Dermis microvascular lymphatic vessel endothelial cell (primary cell): Measurements from ENCODE around the gene PCMTD2. TPM values are rescaled to one million over a fixed set of nuclear protein-coding genes. Genes with fewer than 3 reads are reported as not detected.
"Not testable (repeated sequence)": the region's sequence is repeated elsewhere in the genome, so short reads cannot be mapped to it uniquely, and the experiment has no call there.

Source experiments
- DNase-seq, 2 donors: peaks; one replicate each; pipeline versions ENCODE4 v3.0.0 to v3.0.0-alpha.2; 2010; ENCODE audit warnings: low read depth in 2 of 2
- total RNA-seq: library from RNA; depleted of rRNA; stranded (reverse); fragments of >200 nt; gene quantifications from 2 replicates; pipeline ENCODE4 v1.2.1, GENCODE V29; 2014

Gene PCMTD2
- total RNA-seq, 1 donor from 2014 or later: 49.3 TPM

DNA sequence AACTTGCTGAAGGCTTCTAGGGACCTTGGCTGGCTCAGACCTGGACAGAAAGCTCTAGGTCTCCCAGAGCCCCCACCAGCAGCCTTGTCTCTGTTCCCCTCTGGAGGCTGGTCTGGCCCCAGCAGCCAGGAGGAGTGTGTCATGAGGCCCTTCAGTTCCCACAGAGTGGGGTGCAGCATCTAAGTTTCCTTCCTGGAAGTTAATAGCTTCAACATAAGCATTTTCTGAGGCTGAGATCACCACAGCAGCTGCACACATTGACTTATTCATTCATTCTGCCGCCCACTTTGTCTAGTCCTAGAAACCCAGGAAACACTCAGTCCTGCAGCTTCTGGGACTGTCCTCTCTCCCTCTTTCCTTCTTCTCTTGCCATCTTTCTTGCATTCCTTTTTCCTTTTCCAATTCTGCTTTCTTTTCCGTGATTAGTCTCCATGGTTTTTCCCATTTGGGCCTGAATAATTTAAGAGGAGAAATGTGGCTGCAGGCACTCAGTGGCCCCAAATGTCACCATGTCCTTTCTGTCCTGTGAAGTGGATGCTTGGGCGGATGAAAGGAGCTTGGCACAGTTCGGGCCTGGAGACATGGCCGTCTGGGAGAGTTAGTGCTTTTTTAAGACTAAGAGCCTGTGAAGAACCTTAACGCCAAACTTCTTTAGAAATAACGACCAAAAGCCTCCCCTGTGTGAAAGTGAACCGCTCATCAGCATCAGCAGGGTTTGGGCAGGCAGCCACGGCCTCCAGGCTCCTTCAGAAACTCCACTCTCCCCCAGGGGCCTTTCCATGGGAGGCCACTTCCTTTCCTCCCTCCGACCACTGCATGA, 31.0 kb upstream of the PCMTD2 start:
- DNase-seq: peak in 1 of 2 donors; percentile 42

GRCh38 chr20:64225171-64225595, 30.4 kb upstream of the PCMTD2 start:
- DNase-seq: no peak

- DNase-seq: no peak
Observed at GRCh38 chr20:64225828-64226598, 29.5 kb upstream of the PCMTD2 start.

GRCh38 chr20:64226686-64227580, 28.6 kb upstream of the PCMTD2 start:
- DNase-seq: no peak

- no peak for DNase-seq
Observed at GRCh38 chr20:64228086-64228653, 27.4 kb upstream of the PCMTD2 start.

- no peak for DNase-seq
Observed at GRCh38 chr20:64228751-64229506, 26.6 kb upstream of the PCMTD2 start.

- no peak for DNase-seq
Observed at GRCh38 chr20:64229507-64230061, 26.0 kb upstream of the PCMTD2 start.

DNA sequence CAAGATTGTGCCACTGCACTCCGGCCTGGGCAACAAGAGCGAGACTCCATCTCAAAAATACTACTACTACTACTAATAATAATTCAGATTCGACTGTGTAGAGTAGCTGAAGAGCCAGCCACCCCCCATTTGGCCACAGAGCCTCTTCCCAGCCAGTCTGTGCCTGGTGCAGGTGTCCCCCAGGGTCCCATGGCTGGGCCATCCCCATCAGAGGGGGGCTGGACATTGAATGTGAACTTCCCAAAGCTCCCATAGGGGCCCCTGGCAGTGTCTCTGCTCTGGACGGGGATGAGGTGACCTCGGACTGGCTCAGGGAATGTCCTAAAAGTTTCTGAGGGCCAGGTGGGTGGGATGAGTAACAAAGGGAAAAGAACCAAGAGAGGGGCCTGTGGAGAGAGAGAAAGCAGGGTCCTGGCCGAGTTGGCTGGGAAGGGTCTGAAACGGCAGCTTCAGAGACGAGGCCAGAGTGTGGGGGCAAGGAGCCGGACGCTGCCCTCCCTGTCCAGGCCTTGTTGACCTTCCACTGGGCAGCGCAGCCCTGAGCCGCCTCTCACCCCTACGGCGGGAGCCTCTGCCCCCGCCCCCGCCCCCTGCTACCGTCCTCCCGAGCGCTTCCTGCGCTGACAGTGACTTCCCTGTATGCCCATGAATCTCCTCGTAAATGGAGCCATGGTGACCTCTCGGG, 24.9 kb upstream of the PCMTD2 start:
- DNase-seq: no peak

GRCh38 chr20:64231621-64232550, 23.7 kb upstream of the PCMTD2 start:
- no peak for DNase-seq

DNA sequence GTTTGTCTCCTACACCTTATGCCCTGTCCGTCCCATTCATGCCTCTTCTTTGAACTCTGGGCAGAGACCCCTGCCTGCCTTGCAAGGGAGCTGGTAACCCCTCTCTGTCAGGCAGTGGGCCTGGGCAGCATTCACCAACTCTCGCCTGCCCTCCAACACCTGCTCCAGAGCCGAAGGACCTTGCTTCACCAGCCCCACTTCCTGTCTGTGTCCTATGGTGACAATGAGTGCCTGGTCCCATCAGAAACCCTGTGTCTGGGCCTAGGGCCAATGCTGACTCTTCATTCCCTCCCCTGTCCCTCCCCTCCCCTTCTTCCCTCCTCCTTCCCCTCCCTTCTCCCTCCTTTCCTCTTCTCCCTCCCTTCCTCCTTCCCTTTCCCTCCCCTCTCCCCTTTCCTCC, 22.8 kb upstream of the PCMTD2 start:
- DNase-seq: no peak

DNA sequence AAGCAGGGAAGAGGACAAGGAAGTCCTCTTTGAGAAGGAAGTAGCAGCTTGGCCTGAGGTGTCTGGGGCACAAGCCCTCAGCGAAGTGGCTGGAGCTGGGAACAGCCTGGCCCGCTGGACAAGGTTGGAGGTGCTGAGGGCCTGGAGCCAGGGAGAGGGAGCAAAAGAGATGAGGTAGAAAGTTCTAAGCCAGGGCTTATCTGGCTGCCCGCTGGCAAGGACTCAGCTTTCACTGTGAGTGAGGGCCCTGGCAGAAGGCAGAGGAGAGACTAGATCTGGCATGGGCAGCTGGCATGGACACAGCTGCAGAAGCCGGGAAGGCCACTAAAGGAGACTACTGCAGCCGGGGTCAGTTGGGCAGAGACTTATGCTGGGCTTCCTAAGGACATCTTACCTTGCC, 21.8 kb upstream of the PCMTD2 start:
- no peak for DNase-seq

DNA sequence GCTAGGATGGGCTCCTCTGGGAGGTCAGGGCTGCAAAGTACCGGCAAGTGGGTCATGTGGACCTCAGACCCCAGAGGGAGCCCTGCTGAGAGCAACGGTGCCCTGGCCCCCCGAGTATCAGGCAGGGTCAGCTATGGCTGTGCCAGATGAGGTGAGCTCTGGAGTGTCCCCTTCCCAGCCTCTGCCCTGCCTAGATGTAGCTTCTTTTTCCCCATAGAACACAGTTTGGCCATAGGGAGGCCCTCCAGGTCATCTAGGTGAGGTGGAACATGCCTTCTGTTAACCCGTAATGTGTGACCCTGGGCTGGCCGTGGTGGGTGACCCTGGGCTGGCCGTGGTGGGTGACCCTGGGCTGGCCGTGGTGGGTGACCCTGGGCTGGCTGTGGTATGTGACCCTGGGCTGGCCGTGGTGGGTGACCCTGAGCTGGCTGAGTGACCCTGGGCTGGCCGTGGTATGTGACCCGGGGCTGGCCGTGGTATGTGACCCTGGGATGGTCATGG, 21.2 kb upstream of the PCMTD2 start:
- DNase-seq: no peak

- DNase-seq: not testable (repeated sequence)
Observed at GRCh38 chr20:64234921-64235565, 20.5 kb upstream of the PCMTD2 start.

GRCh38 chr20:64236137-64237088, 19.1 kb upstream of the PCMTD2 start:
- no peak for DNase-seq

DNA sequence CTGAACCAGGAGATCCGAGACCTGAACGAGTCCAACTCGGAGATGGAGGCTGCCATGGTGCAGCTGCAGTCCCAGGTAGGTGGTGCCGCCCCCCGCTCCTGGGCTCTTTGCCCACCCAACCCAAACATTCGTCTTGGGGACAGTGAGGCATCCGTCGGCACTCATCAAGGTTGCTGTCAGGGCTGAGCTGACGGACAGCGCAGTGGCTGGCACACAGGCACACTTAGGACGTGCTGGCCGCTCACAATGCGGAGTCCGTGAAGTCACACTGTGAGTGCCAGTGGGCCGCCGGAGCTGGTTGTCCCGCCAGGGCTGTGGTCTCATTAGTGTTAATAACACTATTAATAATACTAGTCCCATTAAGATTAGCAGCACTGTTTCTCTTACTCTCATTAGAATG, 18.2 kb upstream of the PCMTD2 start:
- DNase-seq: no peak

DNA sequence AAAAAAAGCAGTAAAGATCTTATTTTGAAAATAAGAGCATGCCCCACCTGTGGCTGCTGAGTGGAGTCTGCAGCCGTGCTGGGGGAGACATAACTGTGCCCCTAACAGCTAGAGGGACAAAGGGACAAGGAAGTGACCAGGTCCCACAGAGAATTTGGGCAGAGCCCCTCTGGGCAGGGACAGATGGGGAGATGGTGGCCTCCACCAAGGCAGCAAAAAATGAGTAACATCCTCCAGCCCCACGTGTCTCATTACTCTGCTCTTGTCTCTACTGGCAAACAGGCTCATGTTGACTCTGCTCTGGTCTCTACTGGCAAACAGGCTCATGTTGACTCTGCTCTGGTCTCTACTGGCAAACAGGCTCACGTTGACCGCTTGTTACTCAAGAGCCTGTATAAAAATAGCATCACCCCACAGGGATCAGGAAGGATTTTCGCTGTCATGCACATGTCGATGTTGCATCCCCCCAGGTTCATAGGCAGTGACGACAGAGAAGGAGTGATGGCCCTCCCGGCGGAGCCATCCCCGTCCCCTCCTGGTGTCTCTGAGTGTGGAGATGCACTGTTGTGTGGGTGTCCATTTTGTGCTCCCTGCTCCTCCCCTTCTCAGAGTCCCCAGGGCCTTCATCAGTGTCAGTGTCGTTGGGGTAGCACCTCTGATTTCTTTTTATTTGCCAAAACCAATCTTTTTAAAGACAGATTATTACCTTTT, 17.3 kb upstream of the PCMTD2 start:
- no peak for DNase-seq
